Stimulated activated naive CD8-positive, alpha-beta T cell treated with anti-CD3 and anti-CD28 coated beads, Interleukin-15, amount 100 ng/mL, for 72 hours (primary cell): ENCODE data around the gene TCEA2.

Experiments
- ATAC-seq: fragments of 150-1000 bp; cut with Tn5 transposase; 2 replicates; pipeline ENCODE4 v1.10.0; 2021; ENCODE audit warnings: mild to moderate bottlenecking, moderate library complexity
- DNase-seq, 2 donors: peaks; one replicate each; pipeline ENCODE4 v3.0.0; 2021 to 2022
- H3K27ac Mint-ChIP-seq, 2 donors: one replicate each; pipeline ENCODE4 v1.8.0; 2022; ENCODE audit warnings: mild to moderate bottlenecking in 2 of 2, mixed read lengths in 2 of 2, moderate library complexity in 2 of 2
- H3K27me3 Mint-ChIP-seq: one replicate; pipeline ENCODE4 v1.8.0; 2022; ENCODE audit warnings: mixed read lengths
- H3K4me1 Mint-ChIP-seq: one replicate; pipeline ENCODE4 v1.8.0; 2022; ENCODE audit warnings: mild to moderate bottlenecking, mixed read lengths
- H3K4me3 Mint-ChIP-seq, 2 donors: one replicate each; pipeline ENCODE4 v1.8.0; 2022; ENCODE audit warnings: mild to moderate bottlenecking in 2 of 2, mixed read lengths in 2 of 2, moderate library complexity in 1 of 2
- H3K9me3 Mint-ChIP-seq, 2 donors: one replicate each; pipeline ENCODE4 v1.8.0; 2022; ENCODE audit warnings: mixed read lengths in 2 of 2

The TCEA2 gene

GRCh38 chr20:64031822-64032314 is 31.1 kb upstream of the TCEA2 start:
- H3K27ac Mint-ChIP-seq, result peak overlapping the region in 1 of 2 donors; percentile 27
- H3K4me1 Mint-ChIP-seq, result peaks cover 60% of the 10 kb centered on the region
- no peaks in the 10 kb centered on the region for H3K9me3 Mint-ChIP-seq
- no peak for ATAC-seq
- H3K27me3 Mint-ChIP-seq, result no peaks in the 10 kb centered on the region
- no peak overlapping the region for H3K4me3 Mint-ChIP-seq
- no peak for DNase-seq

GRCh38 chr20:64032706-64033624 is 30.0 kb upstream of the TCEA2 start:
- H3K27ac Mint-ChIP-seq, result peak overlapping the region; percentile 42 to 69

GRCh38 chr20:64033981-64034493 is 29.0 kb upstream of the TCEA2 start:
- H3K27ac Mint-ChIP-seq, result peak overlapping the region; percentile 65 to 95
- H3K9me3 Mint-ChIP-seq, result no peaks in the 10 kb centered on the region
- H3K4me3 Mint-ChIP-seq, result peak overlapping the region; percentile 85 to 86
- DNase-seq (no peak), ATAC-seq (no peak)
- H3K27me3 Mint-ChIP-seq, result no peaks in the 10 kb centered on the region
- H3K4me1 Mint-ChIP-seq, result peaks cover 69% of the 10 kb centered on the region

More at GRCh38 chr20:64032706-64033624, 30.0 kb upstream of the TCEA2 start:
- H3K9me3 Mint-ChIP-seq, result no peaks in the 10 kb centered on the region
- H3K4me3 Mint-ChIP-seq, result peak overlapping the region in 1 of 2 donors; percentile 18
- H3K27me3 Mint-ChIP-seq, result no peaks in the 10 kb centered on the region
- ATAC-seq, result no peak
- DNase-seq, result no peak
- H3K4me1 Mint-ChIP-seq, result peaks cover 68% of the 10 kb centered on the region

GRCh38 chr20:64035066-64035932 is 27.7 kb upstream of the TCEA2 start:
- Mint-ChIP-seq H3K27me3 (peaks cover 8% of the 10 kb centered on the region), H3K9me3 (no peaks in the 10 kb centered on the region), H3K4me3 (peak overlapping the region; percentile 85 to 86), H3K27ac (peak overlapping the region; percentile 95 to 98), H3K4me1 (peaks cover 76% of the 10 kb centered on the region)
- DNase-seq, result peak; percentile 74 to 82
- ATAC-seq, result peak; percentile 71

- ATAC-seq, result no peak
- H3K27me3 Mint-ChIP-seq, result peaks cover 8% of the 10 kb centered on the region
- H3K4me3 Mint-ChIP-seq, result peak within 1 kb of the TSS; percentile 85 to 86
- no peaks in the 10 kb centered on the region for H3K9me3 Mint-ChIP-seq
- peaks cover 79% of the 10 kb centered on the region for H3K4me1 Mint-ChIP-seq
- no peak for DNase-seq
- H3K27ac Mint-ChIP-seq, result peak within 1 kb of the TSS; percentile 95 to 98
Observed at GRCh38 chr20:64035933-64036345, 27.1 kb upstream of the TCEA2 start, which contains the start of gene C20orf204. Gene C20orf204, plus strand, starts transcription at chr20:64036182. Its CDS starts 142 bp downstream, at chr20:64036324.

- DNase-seq (peak in 1 of 2 donors; percentile 71), ATAC-seq (peak; percentile 19)
- H3K9me3 Mint-ChIP-seq, result no peaks in the 10 kb centered on the region
- peak overlapping the region; percentile 73 to 88 for H3K27ac Mint-ChIP-seq
- peak overlapping the region; percentile 85 to 86 for H3K4me3 Mint-ChIP-seq
- peaks cover 86% of the 10 kb centered on the region for H3K4me1 Mint-ChIP-seq
- peaks cover 8% of the 10 kb centered on the region for H3K27me3 Mint-ChIP-seq
Observed at GRCh38 chr20:64036346-64037198, 26.4 kb upstream of the TCEA2 start.

- DNase-seq, result no peak
- peaks cover 8% of the 10 kb centered on the region for H3K27me3 Mint-ChIP-seq
- H3K4me3 Mint-ChIP-seq, result peak overlapping the region; percentile 85 to 86
- H3K4me1 Mint-ChIP-seq, result peaks cover 92% of the 10 kb centered on the region
- no peak for ATAC-seq
- peak overlapping the region in 1 of 2 donors; percentile 54 for H3K27ac Mint-ChIP-seq
- no peaks in the 10 kb centered on the region for H3K9me3 Mint-ChIP-seq
Observed at GRCh38 chr20:64037199-64037497, 25.9 kb upstream of the TCEA2 start.

GRCh38 chr20:64037498-64038213 is 25.3 kb upstream of the TCEA2 start:
- H3K4me3 Mint-ChIP-seq, result peak overlapping the region; percentile 85 to 86
- peaks cover 8% of the 10 kb centered on the region for H3K27me3 Mint-ChIP-seq
- peak; percentile 6 for ATAC-seq
- peaks cover 89% of the 10 kb centered on the region for H3K4me1 Mint-ChIP-seq
- peak in 1 of 2 donors; percentile 67 for DNase-seq
- no peaks in the 10 kb centered on the region for H3K9me3 Mint-ChIP-seq
- peak overlapping the region; percentile 71 to 73 for H3K27ac Mint-ChIP-seq

GRCh38 chr20:64038224-64038564 is 24.8 kb upstream of the TCEA2 start:
- Mint-ChIP-seq H3K27ac (peak overlapping the region in 1 of 2 donors; percentile 71), H3K27me3 (peaks cover 8% of the 10 kb centered on the region), H3K4me3 (peak overlapping the region; percentile 85 to 86), H3K4me1 (peaks cover 84% of the 10 kb centered on the region), H3K9me3 (no peaks in the 10 kb centered on the region)
- peak; percentile 50 for ATAC-seq
- peak in 1 of 2 donors; percentile 69 for DNase-seq

- Mint-ChIP-seq H3K27me3 (peaks cover 8% of the 10 kb centered on the region), H3K27ac (peak overlapping the region in 1 of 2 donors; percentile 94), H3K4me1 (peaks cover 79% of the 10 kb centered on the region), H3K9me3 (no peaks in the 10 kb centered on the region), H3K4me3 (peak overlapping the region; percentile 85 to 86)
- DNase-seq (peak; percentile 86), ATAC-seq (peak; percentile 52)
Observed at GRCh38 chr20:64038565-64039292, 24.3 kb upstream of the TCEA2 start.

- DNase-seq, result no peak
- ATAC-seq, result no peak
- Mint-ChIP-seq H3K9me3 (no peaks in the 10 kb centered on the region), H3K27me3 (peaks cover 8% of the 10 kb centered on the region), H3K4me3 (peak overlapping the region; percentile 85 to 86), H3K27ac (peak overlapping the region; percentile 89 to 94), H3K4me1 (peaks cover 71% of the 10 kb centered on the region)
Observed at GRCh38 chr20:64039293-64040160, 23.5 kb upstream of the TCEA2 start.

GRCh38 chr20:64040231-64041039 is 22.6 kb upstream of the TCEA2 start:
- Mint-ChIP-seq H3K27ac (peak overlapping the region in 1 of 2 donors; percentile 27), H3K9me3 (no peaks in the 10 kb centered on the region), H3K27me3 (peaks cover 8% of the 10 kb centered on the region), H3K4me1 (peaks cover 67% of the 10 kb centered on the region), H3K4me3 (peak overlapping the region; percentile 16 to 85)
- no peak for DNase-seq
- ATAC-seq, result no peak
